Measurements from ENCODE around the gene GAS7. TPM values are rescaled to one million over a fixed set of nuclear protein-coding genes. Genes with fewer than 3 reads are reported as not detected.

The GAS7 gene
- total and polyA plus RNA-seq, 12 donors = 3.6 to 54.9 (median 28.0) TPM

- H3K27ac ChIP-seq = no peak overlapping the region
- H3K36me3 ChIP-seq (replicated peaks in 1 of 2) = no peaks in the 10 kb centered on the region
- H3K4me3 ChIP-seq = no peak overlapping the region
- DNase-seq = no peak
- no peaks in the 10 kb centered on the region for H3K27me3 ChIP-seq
- intact Hi-C loops (cut with DNase I) = no loop called here
- TF ChIP-seq, protein P1, sequence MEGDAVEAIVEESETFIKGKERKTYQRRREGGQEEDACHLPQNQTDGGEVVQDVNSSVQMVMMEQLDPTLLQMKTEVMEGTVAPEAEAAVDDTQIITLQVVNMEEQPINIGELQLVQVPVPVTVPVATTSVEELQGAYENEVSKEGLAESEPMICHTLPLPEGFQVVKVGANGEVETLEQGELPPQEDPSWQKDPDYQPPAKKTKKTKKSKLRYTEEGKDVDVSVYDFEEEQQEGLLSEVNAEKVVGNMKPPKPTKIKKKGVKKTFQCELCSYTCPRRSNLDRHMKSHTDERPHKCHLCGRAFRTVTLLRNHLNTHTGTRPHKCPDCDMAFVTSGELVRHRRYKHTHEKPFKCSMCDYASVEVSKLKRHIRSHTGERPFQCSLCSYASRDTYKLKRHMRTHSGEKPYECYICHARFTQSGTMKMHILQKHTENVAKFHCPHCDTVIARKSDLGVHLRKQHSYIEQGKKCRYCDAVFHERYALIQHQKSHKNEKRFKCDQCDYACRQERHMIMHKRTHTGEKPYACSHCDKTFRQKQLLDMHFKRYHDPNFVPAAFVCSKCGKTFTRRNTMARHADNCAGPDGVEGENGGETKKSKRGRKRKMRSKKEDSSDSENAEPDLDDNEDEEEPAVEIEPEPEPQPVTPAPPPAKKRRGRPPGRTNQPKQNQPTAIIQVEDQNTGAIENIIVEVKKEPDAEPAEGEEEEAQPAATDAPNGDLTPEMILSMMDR (IDR thresholded peaks at IDR 0.05) = no peak
- no peak for TF ChIP-seq POLR2A (IDR thresholded peaks at IDR 0.05)
- H3K9me3 ChIP-seq (replicated peaks in 1 of 3) = no peaks in the 10 kb centered on the region
- H3K4me1 ChIP-seq (replicated peaks in 1 of 2) = peaks cover 0 to 9% of the 10 kb centered on the region in 2 donors
- 89 to 100% (median 95%) methylated on average over 4 of the region's 4 CpGs for WGBS, 4 donors
Observed at GRCh38 chr17:10072086-10072485, 126.3 kb downstream of the GAS7 start.

DNA sequence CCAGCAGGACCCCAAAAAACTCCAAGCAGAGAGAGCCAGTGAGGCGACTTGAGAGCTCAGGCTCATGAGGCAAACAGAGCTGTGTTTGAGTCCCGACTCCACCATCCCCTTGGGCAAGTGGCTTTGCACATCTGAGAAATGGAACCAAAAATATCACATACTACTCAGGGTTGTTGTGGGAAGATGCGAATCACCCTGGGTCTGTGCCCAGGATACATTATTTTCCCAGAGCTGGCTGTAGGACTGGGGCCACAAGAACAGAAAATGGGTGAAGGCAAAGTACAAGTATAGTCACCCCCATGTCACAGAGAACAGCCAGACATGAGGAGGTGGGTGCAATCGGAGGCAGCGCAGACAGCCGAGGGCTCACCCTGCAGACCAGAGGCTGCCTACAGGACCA is 127.3 kb downstream of the GAS7 start:
- DNase-seq = no peak
- Histone ChIP-seq H3K4me1 (replicated peaks in 1 of 2) (peaks cover 0 to 9% of the 10 kb centered on the region in 2 donors), H3K36me3 (replicated peaks in 1 of 2) (no peaks in the 10 kb centered on the region), H3K27ac (no peak overlapping the region), H3K4me3 (no peak overlapping the region), H3K9me3 (replicated peaks in 1 of 3) (no peaks in the 10 kb centered on the region), H3K27me3 (no peaks in the 10 kb centered on the region)
- intact Hi-C loops (cut with DNase I) = no loop called here
- TF ChIP-seq, protein P1 (IDR thresholded peaks at IDR 0.05) = no peak
- no peak for TF ChIP-seq POLR2A (IDR thresholded peaks at IDR 0.05)
- WGBS, 4 donors = 83 to 91% (median 85%) methylated on average over 6 of the region's 6 CpGs

DNA sequence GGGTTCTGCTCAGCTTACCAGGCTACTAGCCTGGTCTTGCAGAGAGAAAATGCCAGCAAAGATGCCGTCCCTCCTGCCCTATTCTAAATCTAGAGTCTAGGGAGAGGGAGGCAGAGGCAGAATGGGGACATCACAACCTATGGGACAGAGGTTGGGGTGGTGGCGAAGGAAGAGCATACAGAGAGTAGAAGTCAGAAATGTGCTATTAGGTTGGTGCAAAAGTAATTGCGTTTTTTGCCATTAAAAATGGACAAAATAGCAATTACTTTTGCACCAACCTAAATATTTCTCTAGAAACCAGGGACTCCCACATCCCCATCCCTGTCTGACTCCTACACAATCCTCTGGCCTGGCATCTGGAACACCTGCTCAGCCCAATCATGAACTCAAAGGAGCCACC is 127.7 kb downstream of the GAS7 start:
- intact Hi-C loops (cut with DNase I) = no loop called here
- no peak overlapping the region for H3K27ac ChIP-seq
- H3K4me3 ChIP-seq = no peak overlapping the region

DNA sequence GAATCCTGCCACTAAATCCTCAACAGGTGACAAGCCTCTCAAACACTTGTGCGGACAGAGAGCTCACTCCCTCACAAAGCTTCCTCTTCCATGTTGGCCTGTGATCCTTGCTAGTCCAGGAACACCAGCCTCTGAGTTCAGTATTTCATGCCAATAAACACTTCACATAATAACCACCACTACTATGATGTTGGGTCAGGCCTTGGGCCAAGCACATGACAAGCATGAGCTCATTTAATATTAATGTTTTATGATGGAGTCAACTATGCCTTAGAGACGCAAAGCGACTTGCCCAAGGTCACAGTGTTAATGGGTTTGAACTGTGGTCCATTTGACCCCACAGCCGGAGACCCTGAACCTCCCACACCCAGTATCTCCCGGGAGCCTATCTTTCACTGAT is 129.1 kb downstream of the GAS7 start:
- H3K36me3 ChIP-seq (replicated peaks in 1 of 2) = no peaks in the 10 kb centered on the region
- H3K9me3 ChIP-seq (replicated peaks in 1 of 3) = no peaks in the 10 kb centered on the region
- peaks cover 1 to 9% of the 10 kb centered on the region in 2 donors for H3K4me1 ChIP-seq (replicated peaks in 1 of 2)
- 50 to 63% (median 54%) methylated on average over 5 of the region's 5 CpGs for WGBS, 4 donors
- H3K27me3 ChIP-seq = no peaks in the 10 kb centered on the region
- no peak overlapping the region for H3K4me3 ChIP-seq
- peak in 3 of 7 donors; percentile 22 to 48 (median 34) for DNase-seq
- TF ChIP-seq, protein P1 (IDR thresholded peaks at IDR 0.05) = no peak
- TF ChIP-seq POLR2A (IDR thresholded peaks at IDR 0.05) = no peak
- intact Hi-C loops (cut with DNase I) = no loop called here
- no peak overlapping the region for H3K27ac ChIP-seq

More for the DNA sequence above, 127.7 kb downstream of the GAS7 start:
- 78 to 91% (median 85%) methylated on average over 3 of the region's 3 CpGs for WGBS, 4 donors
- no peaks in the 10 kb centered on the region for H3K36me3 ChIP-seq (replicated peaks in 1 of 2)
- peaks cover 0 to 9% of the 10 kb centered on the region in 2 donors for H3K4me1 ChIP-seq (replicated peaks in 1 of 2)
- DNase-seq = no peak
- no peaks in the 10 kb centered on the region for H3K9me3 ChIP-seq (replicated peaks in 1 of 3)
- TF ChIP-seq POLR2A (IDR thresholded peaks at IDR 0.05) = no peak
- TF ChIP-seq, protein P1 (IDR thresholded peaks at IDR 0.05) = no peak
- H3K27me3 ChIP-seq = no peaks in the 10 kb centered on the region
